ENCODE data around the gene ZNF684. TPM values are rescaled to one million over a fixed set of nuclear protein-coding genes. Genes with fewer than 3 reads are reported as not detected.

The ZNF684 gene
- total and polyA plus RNA-seq, 2 of the 8 experiments (the other 6 are each of a cell fraction or from before 2014, with no cell fraction given) = 2.4 to 9.3 TPM

GRCh38 chr1:40519517-40519916, 11.9 kb upstream of the ZNF684 start:
- ChIA-PET POLR2A (ENCODE audit: partially characterized antibody) (interaction anchor here (0.6 kb wide), 1 partner anchor 170 kb away, joined by 3 read pairs; no protein-coding TSS in a partner anchor), CTCF (ENCODE audit: partially characterized antibody) (interaction anchor here (0.6 to 1.3 kb wide), 3 partner anchors 13 to 112 kb away, joined by 3 to 4 read pairs (median 3); no protein-coding TSS in a partner anchor)
- Histone ChIP-seq H2AFZ (ENCODE audit: low read length) (no peak overlapping the region), H3K9ac (replicated peaks in 1 of 4; ENCODE audit: extremely low read depth in 1 of 4, low read depth in 3 of 4, low read length in 3 of 4) (no peak overlapping the region), H3K18ac (ENCODE audit: extremely low read depth, low read length) (no peak overlapping the region), H2BK20ac (ENCODE audit: low read length) (no peak overlapping the region), H4K20me1 (replicated peaks in 1 of 2; ENCODE audit: control insufficient read depth in 1 of 2, insufficient read depth in 2 of 2, low read length in 2 of 2) (no peaks in the 10 kb centered on the region), H3K56ac (replicated peaks; ENCODE audit: insufficient read length, low read depth, low read length) (no peak overlapping the region), H4K8ac (ENCODE audit: extremely low read depth, insufficient read depth, low read length) (no peak overlapping the region), H3K36me3 (ENCODE audit: control insufficient read depth in 2 of 4, insufficient read depth in 4 of 4, low read length in 3 of 4) (peaks cover 0 to 11% (median 5%) of the 10 kb centered on the region in 4 experiments; a peak in 4 of 8 replicates), H3K4me3 (ENCODE audit: extremely low read depth in 1 of 4, insufficient read depth in 2 of 4, low read depth in 3 of 4, low read length in 4 of 4) (no peak overlapping the region), H3K9me3 (ENCODE audit: insufficient read depth in 2 of 2, low read depth in 1 of 2, low read length in 1 of 2) (peaks cover 25 to 30% of the 10 kb centered on the region in 2 experiments; a peak in 3 of 4 replicates), H2BK12ac (ENCODE audit: low read depth, low read length) (no peak overlapping the region), H3K27me3 (replicated peaks in 1 of 4; ENCODE audit: control insufficient read depth in 3 of 4, extremely low read depth in 1 of 4, insufficient read depth in 3 of 4, low read length in 3 of 4) (no peaks in the 10 kb centered on the region), H4K5ac (ENCODE audit: insufficient read length, low read depth, low read length) (no peak overlapping the region), H3K23ac (ENCODE audit: insufficient read length) (no peak overlapping the region), H3K23me2 (ENCODE audit: low read depth, low read length) (no peaks in the 10 kb centered on the region), H3K4ac (replicated peaks; ENCODE audit: insufficient read length, low read depth, low read length) (no peak overlapping the region), H2BK5ac (ENCODE audit: low read depth, low read length) (no peak overlapping the region), H2BK120ac (replicated peaks; ENCODE audit: low read depth, low read length) (no peak overlapping the region), H4K91ac (replicated peaks; ENCODE audit: insufficient read length, low read length) (no peak overlapping the region), H2BK15ac (ENCODE audit: low read length) (no peak overlapping the region), H3K4me2 (ENCODE audit: insufficient read depth in 1 of 2, low read depth in 2 of 2, low read length in 2 of 2) (no peak overlapping the region), H3K79me1 (ENCODE audit: low read depth, low read length) (no peaks in the 10 kb centered on the region), H3K14ac (ENCODE audit: insufficient read length) (no peak overlapping the region), H3K4me1 (replicated peaks in 1 of 4; ENCODE audit: control insufficient read depth in 3 of 4, insufficient read depth in 4 of 4, low read length in 3 of 4) (no peaks in the 10 kb centered on the region), H3K27ac (ENCODE audit: low read depth, low read length) (no peak overlapping the region), H3K79me2 (ENCODE audit: control insufficient read depth in 1 of 2, insufficient read depth in 2 of 2, low read length in 2 of 2) (no peaks in the 10 kb centered on the region), H2AK5ac (ENCODE audit: low read depth, low read length) (no peak overlapping the region)
- FAIRE-seq = no peak
- 84% methylated on average over 2 of the region's 2 CpGs; no CpG with 5 or more reads in 1 of the 2 experiments for WGBS, 2 experiments (ENCODE audit: extremely low coverage in 1 of 2, insufficient coverage in 1 of 2, insufficient read length in 1 of 2, insufficient replicate concordance in 2 of 2, low coverage in 1 of 2, low lambda C conversion rate in 2 of 2, missing lambda C conversion rate in 1 of 2)
- DNase-seq (ENCODE audit: low read depth in 1 of 2, low spot score in 2 of 2) = no peak
- TF ChIP-seq E2F6 (IDR thresholded peaks at IDR 0.05) (no peak), POLR2A (IDR thresholded peaks at IDR 0.05; ENCODE audit: control extremely low read depth in 1 of 2, low read depth in 2 of 2, low read length in 2 of 2) (no peak), ATF3 (IDR thresholded peaks at IDR 0.05; ENCODE audit: insufficient read depth, low read depth, low read length) (no peak), RXRA (IDR thresholded peaks at IDR 0.05; ENCODE audit: insufficient read depth, low read depth, low read length) (no peak), EP300 (IDR thresholded peaks at IDR 0.05; ENCODE audit: borderline replicate concordance in 1 of 2, low read depth in 2 of 2, low read length in 2 of 2) (no peak), CTCF (IDR thresholded peaks at IDR 0.05; ENCODE audit: control extremely low read depth in 1 of 3, insufficient read depth in 1 of 3, low read depth in 1 of 3, low read length in 3 of 3) (no peak), POU5F1 (IDR thresholded peaks at IDR 0.05; ENCODE audit: low read depth, low read length) (no peak), YY1 (IDR thresholded peaks at IDR 0.05; ENCODE audit: low read depth, low read length) (no peak), KDM5A (IDR thresholded peaks at IDR 0.05; ENCODE audit: low read length) (no peak), POLR2AphosphoS5 (IDR thresholded peaks at IDR 0.05; ENCODE audit: low read depth, low read length) (no peak)

Measured in H1 (cell line).